ENCODE results near the gene SARNP. TPM values are rescaled to one million over a fixed set of nuclear protein-coding genes. Genes with fewer than 3 reads are reported as not detected.

The SARNP gene
- total and polyA plus RNA-seq, 8 donors: 12.3 to 47.9 (median 17.3) TPM

GRCh38 chr12:55720071-55720564 lies 97.4 kb downstream of the SARNP start, which contains the start of gene RDH5:
TSS of gene RDH5 (plus strand) at chr12:55720393. CDS start at chr12:55721185, 792 bp downstream.
- peak; percentile 58 to 80 (median 70) for ATAC-seq
- FAIRE-seq: peak; percentile 9
- no peaks in the 10 kb centered on the region for H3K27me3 ChIP-seq
- DNase-seq: peak in 4 of 6 donors; percentile 74 to 90 (median 82)
- no peak within 1 kb of the TSS for H3K4me3 ChIP-seq
- H3K36me3 ChIP-seq: peaks cover 0 to 14% (median 0%) of the 10 kb centered on the region in 3 donors
- no peaks in the 10 kb centered on the region for H3K9me3 ChIP-seq
- intact Hi-C loops (cut with DNase I): no loop called here
- TF ChIP-seq CTCF (IDR thresholded peaks at IDR 0.05): no peak
- H3K4me1 ChIP-seq: peaks cover 13 to 53% (median 39%) of the 10 kb centered on the region in 3 donors
- 12 to 15% methylated on average over 6 of the region's 6 CpGs for WGBS, 2 donors
- peak within 1 kb of the TSS; percentile 22 to 69 (median 50) for H3K27ac ChIP-seq

- H3K27ac ChIP-seq: peak overlapping the region in 3 of 4 donors; percentile 22 to 69 (median 58)
- intact Hi-C loops (cut with DNase I): no loop called here
- DNase-seq: no peak
These were observed 98.2 kb downstream of the SARNP start for GRCh38 chr12:55719371-55719770.

GRCh38 chr12:55718624-55719275 lies 98.8 kb downstream of the SARNP start:
- intact Hi-C loops (cut with DNase I): no loop called here
- Histone ChIP-seq H3K27me3 (no peaks in the 10 kb centered on the region), H3K4me1 (peaks cover 15 to 46% (median 35%) of the 10 kb centered on the region in 3 donors), H3K27ac (peak overlapping the region in 2 of 4 donors; percentile 58 to 69), H3K4me3 (no peak overlapping the region), H3K36me3 (no peaks in the 10 kb centered on the region), H3K9me3 (no peaks in the 10 kb centered on the region)
- DNase-seq (no peak), FAIRE-seq (no peak), ATAC-seq (no peak)
- WGBS, 2 donors: 72 to 81% methylated on average over 4 of the region's 4 CpGs
- no peak for TF ChIP-seq CTCF (IDR thresholded peaks at IDR 0.05)

More at GRCh38 chr12:55719371-55719770, 98.2 kb downstream of the SARNP start:
- no peak for FAIRE-seq
- H3K4me1 ChIP-seq: peaks cover 15 to 47% (median 39%) of the 10 kb centered on the region in 3 donors
- ATAC-seq: no peak
- no peaks in the 10 kb centered on the region for H3K27me3 ChIP-seq
- TF ChIP-seq CTCF (IDR thresholded peaks at IDR 0.05): no peak
- no peak overlapping the region for H3K4me3 ChIP-seq
- H3K36me3 ChIP-seq: peaks cover 0 to 6% (median 0%) of the 10 kb centered on the region in 3 donors
- H3K9me3 ChIP-seq: no peaks in the 10 kb centered on the region
- WGBS, 2 donors: 67 to 76% methylated on average over 7 of the region's 7 CpGs

GRCh38 chr12:55718015-55718414 lies 99.5 kb downstream of the SARNP start:
- WGBS, 2 donors: 38 to 43% methylated on average over 4 of the region's 4 CpGs
- FAIRE-seq: no peak
- no peak for DNase-seq
- H3K27ac ChIP-seq: peak overlapping the region in 2 of 4 donors; percentile 10 to 11
- H3K4me3 ChIP-seq: no peak overlapping the region
- no peak for TF ChIP-seq CTCF (IDR thresholded peaks at IDR 0.05)
- ATAC-seq: no peak
- no peaks in the 10 kb centered on the region for H3K36me3 ChIP-seq
- intact Hi-C loops (cut with DNase I): no loop called here
- H3K4me1 ChIP-seq: peaks cover 15 to 46% (median 31%) of the 10 kb centered on the region in 3 donors
- no peaks in the 10 kb centered on the region for H3K27me3 ChIP-seq
- H3K9me3 ChIP-seq: no peaks in the 10 kb centered on the region

Data from pancreas (tissue), 10 donors.